Prostate gland (tissue), 2 donors: ENCODE results near the gene WDR44. TPM values are rescaled to one million over a fixed set of nuclear protein-coding genes. Genes with fewer than 3 reads are reported as not detected.
A peak's percentile ranks its signal among the peaks of the same experiment; 100 is the strongest.

ENCODE experiments used
- DNase-seq: peaks from one replicate; pipeline ENCODE4 v3.0.0-alpha.2; 2019; ENCODE audit warnings: low spot score
- H3K27ac ChIP-seq, 2 donors: fragments of 200-600 bp; sonication (generic); 2 replicates each; pipeline ENCODE4 v1.5.1; 2017 to 2019
- H3K27me3 ChIP-seq: fragments of 200-600 bp; sonication (generic); replicated peaks from 2 replicates; pipeline ENCODE4 v1.5.1; 2019; ENCODE audit not compliant: insufficient read depth
- H3K36me3 ChIP-seq, 2 donors: fragments of 200-600 bp; sonication (generic); 1 replicate in 1 of 2; 2 replicates in 1 of 2; pipeline versions ENCODE4 v1.5.1 to v1.8.1; 2017 to 2019
- H3K4me1 ChIP-seq: fragments of 200-600 bp; sonication (generic); replicated peaks from 2 replicates; pipeline ENCODE4 v1.5.1; 2019
- H3K4me3 ChIP-seq, 2 donors: fragments of 200-600 bp; sonication (generic); 2 replicates each; pipeline ENCODE4 v1.5.1; 2017 to 2019
- H3K9me3 ChIP-seq: fragments of 200-600 bp; sonication (generic); 2 replicates; pipeline ENCODE4 v1.5.1; 2017
- CTCF ChIP-seq, 4 experiments: fragments of 200-600 bp in 2 of 4; fragments of 450-650 bp in 2 of 4; sonication (generic) in 2 of 4; IDR thresholded peaks; 1 replicate in 3 of 4; 2 replicates in 1 of 4; pipeline ENCODE4 v1.5.1; 2016 to 2019; ENCODE audit warnings: antibody characterized with exemption in 4 of 4, mild to moderate bottlenecking in 2 of 4, moderate library complexity in 2 of 4
- POLR2A ChIP-seq: fragments of 450-650 bp; IDR thresholded peaks from one replicate; pipeline ENCODE4 v1.6.1; 2016; ENCODE audit warnings: antibody characterized with exemption, mild to moderate bottlenecking
- POLR2AphosphoS5 ChIP-seq: sonication (generic); formaldehyde crosslinking; IDR thresholded peaks from one replicate; pipeline ENCODE4 v1.6.1; 2017; ENCODE audit warnings: antibody characterized with exemption
- WGBS: methylation state at CpG from one replicate; pipeline ENCODE4 v1.1.5; 2018; 5-methylcytosine and 5-hydroxymethylcytosine counted together
- intact Hi-C: fragments of 100-400 bp; cut with DNase I; formaldehyde crosslinking; loops from one replicate; pipeline ENCODE4 v1.14.2; 2022
- total RNA-seq, 2 donors: library from RNA; depleted of rRNA; stranded (reverse); fragments of >200 nt; gene quantifications; one replicate each; pipeline ENCODE4 v1.1.0, GENCODE V29; 2016

The WDR44 gene
- total RNA-seq, 2 donors from 2014 or later, result 15.0 to 22.6 TPM

- H3K4me3 ChIP-seq, result peak overlapping the region; percentile 56 to 57
- intact Hi-C loops, result no loop called here
- H3K4me1 ChIP-seq, result no peaks in the 10 kb centered on the region
- H3K27ac ChIP-seq, result peak overlapping the region; percentile 91 to 93
- 1% methylated on average over 11 of the region's 11 CpGs for WGBS
- no peak for TF ChIP-seq POLR2A
- TF ChIP-seq CTCF (IDR thresholded peaks at IDR 0.05), result no peak
- no peak for TF ChIP-seq POLR2AphosphoS5
- H3K36me3 ChIP-seq, result no peaks in the 10 kb centered on the region
- H3K9me3 ChIP-seq, result no peaks in the 10 kb centered on the region
- DNase-seq, result no peak
- no peaks in the 10 kb centered on the region for H3K27me3 ChIP-seq
These were observed 1.2 kb downstream of the WDR44 start for GRCh38 chrX:118347131-118347530.

- intact Hi-C loops, result no loop called here
- no peak for DNase-seq
- WGBS, result 29% methylated on average over 3 of the region's 3 CpGs
- Histone ChIP-seq H3K36me3 (no peaks in the 10 kb centered on the region), H3K4me1 (no peaks in the 10 kb centered on the region), H3K27me3 (no peaks in the 10 kb centered on the region), H3K27ac (no peak overlapping the region), H3K4me3 (peak overlapping the region; percentile 56 to 57), H3K9me3 (no peaks in the 10 kb centered on the region)
- TF ChIP-seq CTCF (IDR thresholded peaks at IDR 0.05) (no peak), POLR2AphosphoS5 (no peak), POLR2A (no peak)
These were observed 1.8 kb downstream of the WDR44 start for GRCh38 chrX:118347736-118348135.

- DNase-seq, result no peak
- no peaks in the 10 kb centered on the region for H3K4me1 ChIP-seq
- H3K27me3 ChIP-seq, result no peaks in the 10 kb centered on the region
- 50% methylated on average over 2 of the region's 2 CpGs for WGBS
- intact Hi-C loops, result no loop called here
- no peaks in the 10 kb centered on the region for H3K9me3 ChIP-seq
- H3K36me3 ChIP-seq, result no peaks in the 10 kb centered on the region
- H3K27ac ChIP-seq, result no peak overlapping the region
- no peak for TF ChIP-seq CTCF (IDR thresholded peaks at IDR 0.05)
- no peak for TF ChIP-seq POLR2A
- no peak for TF ChIP-seq POLR2AphosphoS5
- H3K4me3 ChIP-seq, result no peak overlapping the region
These were observed 2.4 kb downstream of the WDR44 start for GRCh38 chrX:118348186-118348810.

GRCh38 chrX:118349188-118349587 lies 3.3 kb downstream of the WDR44 start:
- no peaks in the 10 kb centered on the region for H3K4me1 ChIP-seq

More at GRCh38 chrX:118349188-118349587, 3.3 kb downstream of the WDR44 start:
- WGBS, result 100% methylated on average over 2 of the region's 2 CpGs
- no peak for TF ChIP-seq POLR2AphosphoS5
- no peak for TF ChIP-seq POLR2A
- no peak for TF ChIP-seq CTCF (IDR thresholded peaks at IDR 0.05)
- H3K9me3 ChIP-seq, result no peaks in the 10 kb centered on the region
- no peak overlapping the region for H3K27ac ChIP-seq
- intact Hi-C loops, result no loop called here
- H3K36me3 ChIP-seq, result no peaks in the 10 kb centered on the region
- DNase-seq, result no peak
- no peak overlapping the region for H3K4me3 ChIP-seq
- H3K27me3 ChIP-seq, result no peaks in the 10 kb centered on the region
